Measurements from ENCODE around the gene FBXW2.

GRCh38 chr9:120777229-120777628, 16.0 kb downstream of the FBXW2 start:
- TF ChIP-seq REST (IDR thresholded peaks at IDR 0.05; ENCODE audit: insufficient read depth in 1 of 2, low read depth in 2 of 2, low read length in 2 of 2) = no peak
- no peak for TF ChIP-seq TAF1 (IDR thresholded peaks at IDR 0.05; ENCODE audit: borderline replicate concordance, insufficient read depth, low read length)
- TF ChIP-seq POLR2AphosphoS5 (IDR thresholded peaks at IDR 0.05; ENCODE audit: low read depth, low read length) = no peak

Measured in PFSK-1 (cell line).